GM10248 (cell line): ENCODE results near the gene CST6.
A peak's percentile ranks its signal among the peaks of the same experiment; 100 is the strongest.
"Not testable (repeated sequence)": the region's sequence is repeated elsewhere in the genome, so short reads cannot be mapped to it uniquely, and the experiment has no call there.

Experiments
- CTCF ChIA-PET: fragments of 300-600 bp; sonication (Branson Sonifier 250); formaldehyde crosslinking; extraction: SDS; loops from one replicate; lab custom pipeline; 2021; ENCODE audit warnings: antibody characterized with exemption; lab: Yijun Ruan, JAX
- POLR2A ChIA-PET: fragments of 350-650 bp; sonication (Branson Sonifier 250); formaldehyde crosslinking; extraction: SDS; loops from one replicate; lab custom pipeline; 2020; ENCODE audit warnings: antibody characterized with exemption; lab: Yijun Ruan, JAX
- DNase-seq: peaks from one replicate; pipeline ENCODE4 v3.0.0; 2012; ENCODE audit errors: extremely low spot score
- CTCF ChIP-seq: IDR thresholded peaks from 2 replicates; pipeline ENCODE4 v1.5.1; 2012; ENCODE audit warnings: mild to moderate bottlenecking, low read depth; ENCODE audit errors: extremely low read depth, missing control alignments, control extremely low read depth

Gene CST6

GRCh38 chr11:66016793-66017177 lies 5.0 kb downstream of the CST6 start:
- DNase-seq = no peak
- ChIA-PET CTCF (interaction anchor here (0.8 to 1.3 kb wide), 2 partner anchors 28 to 133 kb away, joined by 4 read pairs; no protein-coding TSS in a partner anchor), POLR2A (no interaction called here)
- no peak for TF ChIP-seq CTCF

GRCh38 chr11:66017321-66017720 lies 5.5 kb downstream of the CST6 start:
- CTCF ChIA-PET = no interaction called here
- TF ChIP-seq CTCF = no peak
- POLR2A ChIA-PET = no interaction called here
- DNase-seq = no peak

GRCh38 chr11:66020212-66020611 lies 8.4 kb downstream of the CST6 start:
- ChIA-PET CTCF (interaction anchor here (1.0 to 5.2 kb wide), 4 partner anchors 10 to 136 kb away, joined by 3 to 67 read pairs (median 5); partner anchors contain the start of genes BANF1, CST6 and EIF1AD), POLR2A (no interaction called here)
- no peak for DNase-seq
- TF ChIP-seq CTCF = no peak

GRCh38 chr11:66020618-66021357 lies 9.0 kb downstream of the CST6 start:
- no peak for TF ChIP-seq CTCF
- ChIA-PET CTCF (interaction anchor here (1.2 to 5.2 kb wide), 4 partner anchors 11 to 136 kb away, joined by 3 to 67 read pairs (median 30); partner anchors contain the start of genes BANF1, CST6 and EIF1AD), POLR2A (no interaction called here)
- DNase-seq = no peak

- CTCF ChIA-PET = interaction anchor here (0.7 to 5.2 kb wide), 49 partner anchors 9 to 360 kb away, joined by 3 to 67 read pairs (median 4); partner anchors contain the start of genes BANF1, CCDC85B, CST6 and EFEMP2
- POLR2A ChIA-PET = no interaction called here
- peak; percentile 97 for TF ChIP-seq CTCF
- peak; percentile 92 for DNase-seq
Measured at GRCh38 chr11:66022401-66023185, 10.8 kb downstream of the CST6 start.

GRCh38 chr11:66023186-66023440 lies 11.3 kb downstream of the CST6 start:
- CTCF ChIA-PET = interaction anchor here (0.6 to 5.2 kb wide), 30 partner anchors 8 to 360 kb away, joined by 3 to 67 read pairs (median 6); partner anchors contain the start of genes BANF1, CCDC85B, CST6 and EFEMP2
- DNase-seq, POLR2A ChIA-PET: not testable (repeated sequence)
